Endometrium (tissue), 2 donors: ENCODE results near the gene MOCS3.

Experiments
- FAIRE-seq: peaks from 2 replicates; lab custom pipeline; 2012; peaks lifted over from hg19 to GRCh38; lab: Jason Lieb, UNC
- donor health status: control.
- donor health status: control.

MOCS3 gene

DNA sequence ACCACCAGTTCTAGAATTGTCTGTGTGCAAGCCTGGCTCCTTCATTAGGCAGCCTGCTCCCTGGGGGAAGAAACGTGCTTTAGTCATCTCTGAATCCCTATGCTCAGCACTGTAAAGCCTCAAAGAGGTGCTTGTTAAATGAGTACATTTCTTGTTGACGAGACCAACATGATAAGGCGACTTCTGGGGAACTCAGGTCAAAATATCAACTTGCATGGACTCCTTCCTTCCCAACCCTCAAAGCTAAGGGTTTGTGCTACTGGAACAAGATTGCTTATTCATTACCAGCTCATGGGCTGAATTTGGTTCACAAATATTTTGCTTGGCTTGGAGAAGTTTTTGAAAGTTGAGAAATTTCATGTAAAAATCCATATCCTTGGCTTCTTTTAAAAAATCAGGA lies 53.7 kb downstream of the MOCS3 start:
- no peak for FAIRE-seq
